GM23248 (cell line): Measurements from ENCODE around the gene FKBP1B. TPM values are rescaled to one million over a fixed set of nuclear protein-coding genes. Genes with fewer than 3 reads are reported as not detected.
A peak's percentile ranks its signal among the peaks of the same experiment; 100 is the strongest.

Experiments
- DNase-seq: peaks from one replicate; pipeline ENCODE4 v3.0.0-alpha.2; 2015
- H2AFZ ChIP-seq: fragments of 200-600 bp; sonication (generic); 2 replicates; pipeline ENCODE4 v1.6.1; 2016; ENCODE audit warnings: antibody characterized with exemption
- H3F3A ChIP-seq: fragments of 200-600 bp; sonication (generic); 2 replicates; pipeline ENCODE4 v1.6.1; 2016; ENCODE audit warnings: mild to moderate bottlenecking, antibody characterized with exemption, mixed run types; ENCODE audit not compliant: insufficient read depth
- H3K27ac ChIP-seq: fragments of 200-600 bp; sonication (generic); 2 replicates; pipeline ENCODE4 v1.5.1; 2016; ENCODE audit warnings: mild to moderate bottlenecking
- H3K27me3 ChIP-seq: fragments of 200-600 bp; sonication (generic); replicated peaks from 2 replicates; pipeline ENCODE4 v1.6.1; 2016; ENCODE audit warnings: mild to moderate bottlenecking; ENCODE audit not compliant: insufficient read depth
- H3K36me3 ChIP-seq: fragments of 200-600 bp; sonication (generic); 2 replicates; pipeline ENCODE4 v1.6.1; 2016; ENCODE audit warnings: low read depth, mild to moderate bottlenecking
- H3K4me1 ChIP-seq: fragments of 200-600 bp; sonication (generic); 2 replicates; pipeline ENCODE4 v1.6.1; 2016; ENCODE audit warnings: mild to moderate bottlenecking; ENCODE audit not compliant: insufficient read depth
- H3K4me2 ChIP-seq: fragments of 200-600 bp; sonication (generic); one replicate; pipeline ENCODE4 v1.6.1; 2016; ENCODE audit warnings: mild to moderate bottlenecking; ENCODE audit not compliant: unreplicated experiment
- H3K4me3 ChIP-seq: fragments of 200-600 bp; sonication (generic); 2 replicates; pipeline ENCODE4 v1.5.1; 2016; ENCODE audit warnings: mild to moderate bottlenecking
- H3K79me2 ChIP-seq: fragments of 200-600 bp; sonication (generic); 2 replicates; pipeline ENCODE4 v1.6.1; 2016; ENCODE audit warnings: mild to moderate bottlenecking; ENCODE audit not compliant: insufficient read depth
- H3K9ac ChIP-seq: fragments of 200-600 bp; sonication (generic); 2 replicates; pipeline ENCODE4 v1.6.1; 2016; ENCODE audit warnings: mild to moderate bottlenecking
- H3K9me2 ChIP-seq: fragments of 200-600 bp; sonication (generic); 2 replicates; pipeline ENCODE4 v1.6.1; 2016; ENCODE audit warnings: mixed run types, mild to moderate bottlenecking, moderate library complexity; ENCODE audit not compliant: insufficient read depth
- H3K9me3 ChIP-seq: fragments of 200-600 bp; sonication (generic); one replicate; pipeline ENCODE4 v1.6.1; 2017; ENCODE audit warnings: low read depth
- H4K20me1 ChIP-seq: fragments of 200-600 bp; sonication (generic); 2 replicates; pipeline ENCODE4 v1.6.0; 2016; ENCODE audit not compliant: insufficient read depth
- EZH2 ChIP-seq: fragments of 200-600 bp; sonication (generic); IDR thresholded peaks from 2 replicates; pipeline ENCODE4 v1.6.1; 2018; ENCODE audit warnings: antibody characterized with exemption, mild to moderate bottlenecking; ENCODE audit not compliant: insufficient read depth, poor library complexity, severe bottlenecking
- EZH2phosphoT487 ChIP-seq: fragments of 200-600 bp; sonication (generic); IDR thresholded peaks from 2 replicates; pipeline ENCODE4 v1.6.1; 2018; ENCODE audit warnings: antibody characterized with exemption, moderate library complexity, mild to moderate bottlenecking, low read depth; ENCODE audit not compliant: insufficient read depth
- WGBS, 2 experiments: methylation state at CpG; one replicate each; pipeline ENCODE4 v1.1.6; 2015 to 2017; ENCODE audit warnings: low lambda C conversion rate in 2 of 2, low coverage in 1 of 2; ENCODE audit errors: missing lambda C conversion rate in 2 of 2; 5-methylcytosine and 5-hydroxymethylcytosine counted together
- in situ Hi-C: fragments of 300-500 bp; cut with MboI; formaldehyde crosslinking; loops from 2 replicates; pipeline ENCODE4 v1.15.0; 2020
- polyA plus RNA-seq: library from polyadenylated mRNA; unstranded; fragments of >200 nt; fragmentation: Nextera tagmentation; extraction: Ambion mirVana; gene quantifications from 2 replicates; pipeline ENCODE4 v1.2.1, GENCODE V29; 2016
- total RNA-seq: library from RNA; depleted of rRNA; stranded (reverse); fragments of >200 nt; shearing (Covaris generic); gene quantifications from 2 replicates; pipeline ENCODE4 v1.2.3, GENCODE V29; 2014

FKBP1B gene
- total and polyA plus RNA-seq, 2 experiments from 2014 or later: 7.5 to 8.7 TPM

DNA sequence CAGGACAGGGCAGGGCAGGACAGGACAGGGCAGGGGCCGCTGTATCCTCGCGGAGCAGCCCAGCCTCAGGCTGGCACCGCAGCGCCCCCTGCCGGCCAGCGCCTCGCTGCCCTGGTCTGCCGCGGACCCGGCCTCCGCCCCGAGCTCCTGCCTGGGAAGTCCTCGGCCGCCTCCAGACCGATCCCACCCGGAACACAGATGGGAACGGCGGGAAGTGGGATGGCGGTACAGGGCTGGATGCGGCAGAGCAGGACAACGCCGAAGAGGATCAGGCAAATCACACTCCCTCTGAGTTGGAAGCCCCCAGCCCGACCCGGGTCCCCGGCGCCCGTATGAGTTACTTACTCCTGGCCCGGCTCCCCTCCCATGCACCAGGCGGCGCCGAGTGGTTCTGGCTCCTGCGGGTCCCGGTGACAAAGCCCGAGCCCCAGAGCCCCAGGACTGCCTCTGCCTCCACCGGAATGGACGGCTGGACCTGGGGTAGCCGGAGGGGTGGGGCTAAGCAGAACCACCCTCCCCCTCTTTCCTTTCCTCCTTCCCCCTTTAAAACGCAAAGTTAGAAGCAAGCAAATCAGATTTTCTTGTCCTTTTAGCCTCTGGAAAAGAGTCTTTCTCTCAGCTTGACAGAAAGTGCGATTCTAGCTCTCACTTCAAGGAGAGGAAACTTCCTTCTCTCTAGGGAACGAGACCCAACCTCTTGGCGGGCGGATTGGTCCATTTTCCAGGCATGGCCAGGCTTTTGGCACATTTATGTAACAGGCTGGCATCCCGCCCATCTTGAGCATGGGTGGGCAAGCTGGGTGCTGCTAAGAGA, 35.1 kb downstream of the FKBP1B start, which contains the start of gene TP53I3:
Gene TP53I3, minus strand, starts transcription at position 449 of the 814 bp plus-strand sequence. CDS start 508 bp downstream, outside the sequence.
- Histone ChIP-seq H3K9ac (peak within 1 kb of the TSS; percentile 87), H3K27me3 (no peaks in the 10 kb centered on the region), H2AFZ (peak within 1 kb of the TSS; percentile 97), H3K9me2 (no peaks in the 10 kb centered on the region), H3K4me3 (peak within 1 kb of the TSS; percentile 90), H4K20me1 (no peaks in the 10 kb centered on the region), H3K4me1 (0 out of 2 replicates have a peak, but pooled peaks cover 6% of the 10 kb centered on the region), H3F3A (0 out of 2 replicates have a peak, but pooled peaks cover 10% of the 10 kb centered on the region), H3K79me2 (peaks cover 12% of the 10 kb centered on the region; the same call in 1 of the 2 replicates), H3K4me2 (peak within 1 kb of the TSS; percentile 93), H3K27ac (peak within 1 kb of the TSS; percentile 77), H3K9me3 (no peaks in the 10 kb centered on the region), H3K36me3 (peaks cover 6% of the 10 kb centered on the region; the same call in 1 of the 2 replicates)
- DNase-seq: peak; percentile 94
- TF ChIP-seq EZH2phosphoT487 (no peak), EZH2 (no peak)
- WGBS, 2 experiments: 0% methylated on average over 28 to 40 of the region's 44 CpGs
- in situ Hi-C loops: no loop called here

GRCh38 chr2:24085200-24085489, 35.6 kb downstream of the FKBP1B start:
- Histone ChIP-seq H3K4me2 (peak overlapping the region; percentile 85), H3K36me3 (peaks cover 6% of the 10 kb centered on the region; the same call in 1 of the 2 replicates), H3K27me3 (no peaks in the 10 kb centered on the region), H3K9me3 (no peaks in the 10 kb centered on the region), H3K4me1 (0 out of 2 replicates have a peak, but pooled peaks cover 6% of the 10 kb centered on the region), H3K9me2 (no peaks in the 10 kb centered on the region), H3K4me3 (peak overlapping the region; percentile 90), H3K27ac (peak overlapping the region; percentile 77), H3F3A (0 out of 2 replicates have a peak, but pooled peaks cover 10% of the 10 kb centered on the region), H4K20me1 (no peaks in the 10 kb centered on the region), H2AFZ (peak overlapping the region; percentile 97), H3K79me2 (peaks cover 12% of the 10 kb centered on the region; the same call in 1 of the 2 replicates), H3K9ac (peak overlapping the region; percentile 87)
- in situ Hi-C loops: no loop called here
- 11 to 12% methylated on average over 10 to 11 of the region's 11 CpGs for WGBS, 2 experiments
- peak; percentile 58 for DNase-seq
- TF ChIP-seq EZH2phosphoT487 (no peak), EZH2 (no peak)

DNA sequence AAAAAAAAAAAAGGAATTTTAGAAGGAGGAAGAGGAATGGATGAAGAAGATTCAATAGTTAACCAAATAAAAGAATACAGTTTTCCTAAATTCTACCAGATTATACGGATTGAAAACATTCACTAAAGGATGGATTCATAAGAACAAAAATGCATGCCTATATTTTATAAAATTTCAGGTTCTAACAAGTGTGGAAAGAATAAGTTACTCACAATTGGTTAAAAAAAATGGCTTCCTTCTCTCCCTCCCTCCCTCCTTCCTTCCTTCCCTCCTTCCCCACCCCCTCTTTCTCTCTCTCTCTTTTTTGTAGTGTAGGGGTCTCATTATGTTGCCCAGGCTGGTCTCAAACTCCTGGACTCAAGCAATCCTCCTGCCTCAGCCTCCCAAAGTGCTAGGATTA, 36.7 kb downstream of the FKBP1B start:
- no peaks in the 10 kb centered on the region for H3K9me2 ChIP-seq
- 91 to 100% methylated on average over 1 of the region's 1 CpG for WGBS, 2 experiments
- no peaks in the 10 kb centered on the region for H3K9me3 ChIP-seq
- no peak overlapping the region for H3K4me2 ChIP-seq
- H3K4me1 ChIP-seq: 0 out of 2 replicates have a peak, but pooled peaks cover 6% of the 10 kb centered on the region
- H3K9ac ChIP-seq: no peak overlapping the region
- DNase-seq: no peak
- H3K27ac ChIP-seq: no peak overlapping the region
- in situ Hi-C loops: no loop called here
- TF ChIP-seq EZH2phosphoT487 (no peak), EZH2 (no peak)
- H3F3A ChIP-seq: 0 out of 2 replicates have a peak, but pooled peaks cover 10% of the 10 kb centered on the region
- H3K27me3 ChIP-seq: no peaks in the 10 kb centered on the region
- H3K79me2 ChIP-seq: peaks cover 12% of the 10 kb centered on the region; the same call in 1 of the 2 replicates
- peaks cover 6% of the 10 kb centered on the region; the same call in 1 of the 2 replicates for H3K36me3 ChIP-seq
- H4K20me1 ChIP-seq: no peaks in the 10 kb centered on the region
- H2AFZ ChIP-seq: no peak overlapping the region
- H3K4me3 ChIP-seq: no peak overlapping the region

GRCh38 chr2:24087032-24087431, 37.5 kb downstream of the FKBP1B start:
- 0 out of 2 replicates have a peak, but pooled peaks cover 10% of the 10 kb centered on the region for H3F3A ChIP-seq
- peaks cover 12% of the 10 kb centered on the region; the same call in 1 of the 2 replicates for H3K79me2 ChIP-seq
- H2AFZ ChIP-seq: no peak overlapping the region
- in situ Hi-C loops: no loop called here
- TF ChIP-seq EZH2 (no peak), EZH2phosphoT487 (no peak)
- H3K27ac ChIP-seq: no peak overlapping the region
- no peaks in the 10 kb centered on the region for H4K20me1 ChIP-seq
- WGBS, 2 experiments: 66 to 85% methylated on average over 3 of the region's 3 CpGs
- H3K27me3 ChIP-seq: no peaks in the 10 kb centered on the region
- no peaks in the 10 kb centered on the region for H3K9me3 ChIP-seq
- DNase-seq: no peak
- H3K9ac ChIP-seq: no peak overlapping the region
- no peak overlapping the region for H3K4me2 ChIP-seq
- H3K36me3 ChIP-seq: peaks cover 5% of the 10 kb centered on the region; the same call in 1 of the 2 replicates
- 0 out of 2 replicates have a peak, but pooled peaks cover 6% of the 10 kb centered on the region for H3K4me1 ChIP-seq
- H3K4me3 ChIP-seq: no peak overlapping the region
- H3K9me2 ChIP-seq: no peaks in the 10 kb centered on the region
